IPS-20b (cell line): ENCODE data around the gene ZNF446.

ENCODE experiments used
- H3K27ac ChIP-seq: one replicate; pipeline ENCODE4 v1.5.1; 2013; ENCODE audit warnings: low read length
- H3K27me3 ChIP-seq: 2 replicates; pipeline ENCODE4 v1.6.1; 2013; ENCODE audit warnings: mild to moderate bottlenecking, low read length, inconsistent platforms; ENCODE audit not compliant: insufficient read depth
- H3K36me3 ChIP-seq: 2 replicates; pipeline ENCODE4 v1.6.1; 2013; ENCODE audit warnings: low read depth, mild to moderate bottlenecking, inconsistent platforms, low read length, moderate library complexity; ENCODE audit not compliant: insufficient read depth
- H3K4me1 ChIP-seq: 2 replicates; pipeline ENCODE4 v1.6.1; 2013; ENCODE audit warnings: mild to moderate bottlenecking, control low read depth, inconsistent platforms, low read length, moderate library complexity; ENCODE audit not compliant: insufficient read depth
- H3K4me3 ChIP-seq: 2 replicates; pipeline ENCODE4 v1.5.1; 2013; ENCODE audit warnings: mild to moderate bottlenecking, low read length, inconsistent platforms
- H3K9ac ChIP-seq: 2 replicates; pipeline ENCODE4 v1.6.1; 2013; ENCODE audit warnings: low read depth, mild to moderate bottlenecking, inconsistent platforms, low read length, moderate library complexity
- H3K9me3 ChIP-seq: 2 replicates; pipeline ENCODE4 v1.6.1; 2013; ENCODE audit warnings: mild to moderate bottlenecking, low read depth, low read length, inconsistent platforms; ENCODE audit not compliant: insufficient read depth

Gene ZNF446

GRCh38 chr19:58473775-58474174, 2.4 kb upstream of the ZNF446 start:
- Histone ChIP-seq H3K4me1 (peaks cover 2% of the 10 kb centered on the region; the same call in 1 of the 2 replicates), H3K4me3 (no peak overlapping the region), H3K27ac (no peak overlapping the region), H3K9ac (no peak overlapping the region), H3K27me3 (peaks cover 9% of the 10 kb centered on the region; the same call in 1 of the 2 replicates), H3K9me3 (no peaks in the 10 kb centered on the region), H3K36me3 (peaks cover 17% of the 10 kb centered on the region)

GRCh38 chr19:58474291-58474996, 1.7 kb upstream of the ZNF446 start:
- H3K27me3 ChIP-seq = peaks cover 9% of the 10 kb centered on the region; the same call in 1 of the 2 replicates
- peaks cover 17% of the 10 kb centered on the region for H3K36me3 ChIP-seq
- no peaks in the 10 kb centered on the region for H3K9me3 ChIP-seq
- no peak overlapping the region for H3K4me3 ChIP-seq
- peaks cover 2% of the 10 kb centered on the region; the same call in 1 of the 2 replicates for H3K4me1 ChIP-seq
- H3K9ac ChIP-seq = no peak overlapping the region; the same call in 1 of the 2 replicates
- H3K27ac ChIP-seq = no peak overlapping the region

- Histone ChIP-seq H3K27me3 (peaks cover 9% of the 10 kb centered on the region; the same call in 1 of the 2 replicates), H3K9ac (peak overlapping the region; percentile 89; the same call in 1 of the 2 replicates), H3K36me3 (peaks cover 17% of the 10 kb centered on the region), H3K9me3 (no peaks in the 10 kb centered on the region), H3K4me3 (peak overlapping the region; percentile 86), H3K4me1 (peaks cover 2% of the 10 kb centered on the region; the same call in 1 of the 2 replicates), H3K27ac (no peak overlapping the region)
Measured at GRCh38 chr19:58474997-58475713, 997 bp upstream of the ZNF446 start.

GRCh38 chr19:58476498-58477015, 405 bp downstream of the ZNF446 start:
- Histone ChIP-seq H3K4me3 (peak overlapping the region; percentile 86), H3K9ac (peak overlapping the region; percentile 89), H3K36me3 (peaks cover 16% of the 10 kb centered on the region), H3K4me1 (peaks cover 2% of the 10 kb centered on the region; the same call in 1 of the 2 replicates), H3K27ac (no peak overlapping the region), H3K9me3 (no peaks in the 10 kb centered on the region), H3K27me3 (peaks cover 9% of the 10 kb centered on the region; the same call in 1 of the 2 replicates)

- H3K27ac ChIP-seq = no peak overlapping the region
- H3K36me3 ChIP-seq = peaks cover 12% of the 10 kb centered on the region
Measured at GRCh38 chr19:58477130-58477529, 978 bp downstream of the ZNF446 start.

GRCh38 chr19:58477871-58478270, 1.7 kb downstream of the ZNF446 start:
- no peak overlapping the region for H3K4me3 ChIP-seq
- peaks cover 5% of the 10 kb centered on the region for H3K36me3 ChIP-seq
- peaks cover 9% of the 10 kb centered on the region; the same call in 1 of the 2 replicates for H3K27me3 ChIP-seq
- peaks cover 2% of the 10 kb centered on the region; the same call in 1 of the 2 replicates for H3K4me1 ChIP-seq
- no peak overlapping the region for H3K9ac ChIP-seq
- no peak overlapping the region for H3K27ac ChIP-seq
- no peaks in the 10 kb centered on the region for H3K9me3 ChIP-seq

More at GRCh38 chr19:58477130-58477529, 978 bp downstream of the ZNF446 start:
- no peaks in the 10 kb centered on the region for H3K9me3 ChIP-seq
- peak overlapping the region; percentile 86 for H3K4me3 ChIP-seq
- H3K27me3 ChIP-seq = peaks cover 9% of the 10 kb centered on the region; the same call in 1 of the 2 replicates
- H3K9ac ChIP-seq = 0 out of 2 replicates have a peak overlapping the region, but pooled peaks have one; percentile 89
- H3K4me1 ChIP-seq = peaks cover 2% of the 10 kb centered on the region; the same call in 1 of the 2 replicates

GRCh38 chr19:58479303-58479702, 3.2 kb downstream of the ZNF446 start:
- Histone ChIP-seq H3K36me3 (peaks cover 3% of the 10 kb centered on the region; the same call in 1 of the 2 replicates), H3K4me3 (no peak overlapping the region), H3K9ac (no peak overlapping the region), H3K4me1 (peaks cover 2% of the 10 kb centered on the region; the same call in 1 of the 2 replicates), H3K27ac (no peak overlapping the region), H3K27me3 (0 out of 2 replicates have a peak, but pooled peaks cover 9% of the 10 kb centered on the region), H3K9me3 (no peaks in the 10 kb centered on the region)

GRCh38 chr19:58479736-58480480, 3.8 kb downstream of the ZNF446 start:
- H3K9me3 ChIP-seq = no peaks in the 10 kb centered on the region

GRCh38 chr19:58480481-58480830, 4.3 kb downstream of the ZNF446 start:
- Histone ChIP-seq H3K27me3 (0 out of 2 replicates have a peak, but pooled peaks cover 9% of the 10 kb centered on the region), H3K9ac (no peak overlapping the region), H3K36me3 (peaks cover 3% of the 10 kb centered on the region; the same call in 1 of the 2 replicates), H3K27ac (no peak overlapping the region), H3K4me1 (0 out of 2 replicates have a peak, but pooled peaks cover 2% of the 10 kb centered on the region), H3K9me3 (no peaks in the 10 kb centered on the region), H3K4me3 (no peak overlapping the region)

More at GRCh38 chr19:58479736-58480480, 3.8 kb downstream of the ZNF446 start:
- no peak overlapping the region for H3K27ac ChIP-seq
- peaks cover 2% of the 10 kb centered on the region; the same call in 1 of the 2 replicates for H3K4me1 ChIP-seq
- H3K4me3 ChIP-seq = no peak overlapping the region
- 0 out of 2 replicates have a peak, but pooled peaks cover 9% of the 10 kb centered on the region for H3K27me3 ChIP-seq
- peaks cover 3% of the 10 kb centered on the region; the same call in 1 of the 2 replicates for H3K36me3 ChIP-seq
- no peak overlapping the region for H3K9ac ChIP-seq

GRCh38 chr19:58480831-58481230, 4.7 kb downstream of the ZNF446 start:
- Histone ChIP-seq H3K9ac (no peak overlapping the region), H3K9me3 (no peaks in the 10 kb centered on the region), H3K36me3 (peaks cover 3% of the 10 kb centered on the region; the same call in 1 of the 2 replicates), H3K27me3 (0 out of 2 replicates have a peak, but pooled peaks cover 9% of the 10 kb centered on the region), H3K27ac (no peak overlapping the region), H3K4me1 (0 out of 2 replicates have a peak, but pooled peaks cover 2% of the 10 kb centered on the region), H3K4me3 (no peak overlapping the region)
